Large intestine (tissue), 12 donors: ENCODE measurements around the gene FLT3LG. TPM values are rescaled to one million over a fixed set of nuclear protein-coding genes. Genes with fewer than 3 reads are reported as not detected.

Experiments used
- DNase-seq, 2 donors: peaks; one replicate each; pipeline versions ENCODE4 v3.0.0 to v3.0.0-alpha.2; 2013
- H3K27ac ChIP-seq: one replicate; pipeline ENCODE4 v1.5.1; 2013; ENCODE audit warnings: low read length
- H3K27me3 ChIP-seq: 2 replicates; pipeline ENCODE4 v1.6.1; 2013; ENCODE audit warnings: low read length; ENCODE audit not compliant: control insufficient read depth, insufficient read depth
- H3K36me3 ChIP-seq: 2 replicates; pipeline ENCODE4 v1.6.1; 2013; ENCODE audit warnings: low read length; ENCODE audit not compliant: control insufficient read depth, insufficient read depth
- H3K4me1 ChIP-seq: one replicate; pipeline ENCODE4 v1.6.1; 2013; ENCODE audit warnings: low read length; ENCODE audit not compliant: control insufficient read depth, insufficient read depth
- H3K4me3 ChIP-seq: one replicate; pipeline ENCODE4 v1.5.1; 2013; ENCODE audit warnings: low read length
- H3K9me3 ChIP-seq: one replicate; pipeline ENCODE4 v1.6.1; 2013; ENCODE audit warnings: mild to moderate bottlenecking, low read depth, low read length, moderate library complexity; ENCODE audit not compliant: control insufficient read depth
- WGBS: methylation state at CpG from one replicate; pipeline ENCODE4 v1.1.5; 2013; ENCODE audit warnings: low lambda C conversion rate; ENCODE audit not compliant: insufficient coverage; 5-methylcytosine and 5-hydroxymethylcytosine counted together
- long read RNA-seq, 11 donors: transcript quantifications; one replicate each; lab custom pipeline, GENCODE V29; 2026
- polyA plus RNA-seq: library from polyadenylated mRNA; unstranded; fragments of 120-200 nt; gene quantifications from one replicate; pipeline ENCODE4 v1.2.1, GENCODE V29; 2013

Gene FLT3LG, protein sequence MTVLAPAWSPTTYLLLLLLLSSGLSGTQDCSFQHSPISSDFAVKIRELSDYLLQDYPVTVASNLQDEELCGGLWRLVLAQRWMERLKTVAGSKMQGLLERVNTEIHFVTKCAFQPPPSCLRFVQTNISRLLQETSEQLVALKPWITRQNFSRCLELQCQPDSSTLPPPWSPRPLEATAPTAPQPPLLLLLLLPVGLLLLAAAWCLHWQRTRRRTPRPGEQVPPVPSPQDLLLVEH
- polyA plus RNA-seq, result 6.6 TPM
- long read RNA-seq, donor 1, partial matches to known transcripts, result 0 of 1 reads
- long read RNA-seq, donor 1, other reads (novel, unspliced or antisense), result 0 of 1 reads
- long read RNA-seq, donor 2, partial matches to known transcripts, result 0 of 2 reads
- long read RNA-seq, donor 2, other reads (novel, unspliced or antisense), result 0 of 2 reads
- long read RNA-seq, donor 3, result 0 reads
- long read RNA-seq, donor 4, result 0 reads
- long read RNA-seq, donor 5, result 0 reads
- long read RNA-seq, donor 6, result 0 reads
- long read RNA-seq, donor 7, partial matches to known transcripts, result 0 of 1 reads
- long read RNA-seq, donor 7, other reads (novel, unspliced or antisense), result 0 of 1 reads
- long read RNA-seq, donor 8, result 0 reads
- long read RNA-seq, donor 9, result 0 reads
- long read RNA-seq, donor 10, result 0 reads
- long read RNA-seq, donor 11, partial matches to known transcripts, result 0 of 1 reads
- long read RNA-seq, donor 11, other reads (novel, unspliced or antisense), result 0 of 1 reads

- 0% methylated on average over 2 of the region's 33 CpGs for WGBS
- Histone ChIP-seq H3K9me3 (no peaks in the 10 kb centered on the region), H3K36me3 (peaks cover 8% of the 10 kb centered on the region), H3K27ac (peak within 1 kb of the TSS; percentile 6), H3K4me3 (peak within 1 kb of the TSS; percentile 56), H3K4me1 (peaks cover 11% of the 10 kb centered on the region), H3K27me3 (no peaks in the 10 kb centered on the region)
- DNase-seq, result peak; percentile 85 to 86
Measured at GRCh38 chr19:49473868-49474541, at the start of gene FLT3LG. TSS of gene FLT3LG (plus strand) at chr19:49474215. CDS start at chr19:49474640, 425 bp downstream.

- Histone ChIP-seq H3K27ac (no peak within 1 kb of the TSS), H3K36me3 (no peaks in the 10 kb centered on the region), H3K4me1 (peaks cover 2% of the 10 kb centered on the region), H3K9me3 (peaks cover 13% of the 10 kb centered on the region), H3K27me3 (peaks cover 100% of the 10 kb centered on the region), H3K4me3 (no peak within 1 kb of the TSS)
- no CpG with 5 or more reads among the region's 7 CpGs for WGBS
- DNase-seq, result no peak
Measured at GRCh38 chr19:49425178-49425577, 48.8 kb upstream of the FLT3LG start, which contains the start of gene GFY. TSS of gene GFY (plus strand) at chr19:49425388. CDS start at chr19:49426431, 1,043 bp downstream.

- WGBS, result no CpG with 5 or more reads among the region's 30 CpGs
- H3K27me3 ChIP-seq, result peaks cover 100% of the 10 kb centered on the region
- no peak overlapping the region for H3K27ac ChIP-seq
- no peak for DNase-seq
- H3K4me3 ChIP-seq, result no peak overlapping the region
- H3K4me1 ChIP-seq, result peaks cover under 1% of the 10 kb centered on the region
- no peaks in the 10 kb centered on the region for H3K36me3 ChIP-seq
- H3K9me3 ChIP-seq, result peaks cover 11% of the 10 kb centered on the region
Measured at GRCh38 chr19:49425922-49426592, 48.0 kb upstream of the FLT3LG start.

DNA sequence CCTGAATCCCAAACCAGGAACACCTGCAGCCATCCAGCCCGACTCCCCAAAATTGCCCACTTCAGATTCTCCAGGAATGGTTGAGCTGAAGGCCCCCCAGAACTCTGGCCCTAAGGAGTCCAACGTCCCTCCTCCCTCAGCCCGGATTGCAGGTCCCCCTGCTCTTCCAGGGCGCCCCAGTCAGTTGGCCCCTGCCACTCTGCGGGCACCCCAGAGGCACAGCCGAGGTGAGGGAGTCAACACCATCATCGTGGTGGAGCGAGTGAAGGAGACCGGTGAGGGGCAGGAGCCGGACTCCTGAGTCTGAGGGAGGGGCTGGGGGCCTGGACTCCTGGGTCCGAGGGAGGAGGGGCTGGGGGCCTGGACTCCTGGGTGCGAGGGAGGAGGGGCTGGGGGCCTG, 46.7 kb upstream of the FLT3LG start:
- no peaks in the 10 kb centered on the region for H3K4me1 ChIP-seq
- H3K36me3 ChIP-seq, result no peaks in the 10 kb centered on the region
- peaks cover 100% of the 10 kb centered on the region for H3K27me3 ChIP-seq
- no peak overlapping the region for H3K4me3 ChIP-seq
- peaks cover 22% of the 10 kb centered on the region for H3K9me3 ChIP-seq
- no peak overlapping the region for H3K27ac ChIP-seq
- no peak for DNase-seq
- WGBS, result no CpG with 5 or more reads among the region's 12 CpGs

- Histone ChIP-seq H3K27ac (no peak overlapping the region), H3K36me3 (no peaks in the 10 kb centered on the region), H3K4me1 (no peaks in the 10 kb centered on the region), H3K4me3 (no peak overlapping the region), H3K9me3 (peaks cover 28% of the 10 kb centered on the region), H3K27me3 (peaks cover 100% of the 10 kb centered on the region)
- DNase-seq, result no peak
- no CpG with 5 or more reads among the region's 45 CpGs for WGBS
Measured at GRCh38 chr19:49427855-49428546, 46.0 kb upstream of the FLT3LG start.

DNA sequence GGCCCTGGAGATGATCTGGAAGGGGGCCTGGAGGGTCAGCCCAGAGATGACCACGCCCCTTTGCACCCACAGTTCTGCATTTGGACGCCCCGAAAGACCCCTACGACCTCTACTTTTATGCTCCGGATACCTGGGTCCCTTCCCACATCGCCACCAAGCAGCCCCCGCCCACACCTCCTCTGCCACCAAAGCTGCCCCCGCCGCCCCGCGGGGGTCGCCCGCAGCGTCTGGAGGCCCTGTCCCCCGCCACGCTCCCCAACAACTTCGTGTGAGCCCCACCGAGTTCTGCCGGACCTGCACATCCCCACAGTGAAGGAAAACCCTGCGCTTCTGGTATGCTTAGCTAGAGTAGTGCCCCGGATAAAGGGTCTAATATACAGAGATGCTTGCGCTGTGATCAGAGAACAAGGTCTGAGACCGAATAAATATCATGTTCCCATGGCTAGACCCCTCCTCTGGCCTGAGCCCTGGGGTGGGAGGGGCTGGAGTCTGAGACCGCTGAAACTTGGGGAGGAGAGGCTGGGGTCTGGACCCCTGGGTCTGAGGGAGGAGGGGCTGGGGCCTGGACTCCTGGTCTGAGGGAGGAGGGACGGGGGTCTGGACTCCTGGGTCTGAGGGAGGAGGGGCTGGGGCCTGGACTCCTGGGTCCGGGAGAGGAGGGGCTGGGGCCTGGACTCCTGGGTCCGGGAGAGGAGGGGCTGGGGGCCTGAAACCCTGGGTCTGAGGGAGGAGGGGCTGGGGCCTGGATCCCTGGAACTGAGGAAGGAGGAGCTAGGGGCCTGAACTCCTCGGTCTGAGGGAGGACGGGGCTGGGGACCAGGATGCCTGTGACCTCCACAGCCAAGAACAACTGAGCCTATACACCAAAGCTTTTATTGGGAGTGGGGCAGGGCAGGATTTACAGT, 45.2 kb upstream of the FLT3LG start:
- no peak overlapping the region for H3K4me3 ChIP-seq

DNA sequence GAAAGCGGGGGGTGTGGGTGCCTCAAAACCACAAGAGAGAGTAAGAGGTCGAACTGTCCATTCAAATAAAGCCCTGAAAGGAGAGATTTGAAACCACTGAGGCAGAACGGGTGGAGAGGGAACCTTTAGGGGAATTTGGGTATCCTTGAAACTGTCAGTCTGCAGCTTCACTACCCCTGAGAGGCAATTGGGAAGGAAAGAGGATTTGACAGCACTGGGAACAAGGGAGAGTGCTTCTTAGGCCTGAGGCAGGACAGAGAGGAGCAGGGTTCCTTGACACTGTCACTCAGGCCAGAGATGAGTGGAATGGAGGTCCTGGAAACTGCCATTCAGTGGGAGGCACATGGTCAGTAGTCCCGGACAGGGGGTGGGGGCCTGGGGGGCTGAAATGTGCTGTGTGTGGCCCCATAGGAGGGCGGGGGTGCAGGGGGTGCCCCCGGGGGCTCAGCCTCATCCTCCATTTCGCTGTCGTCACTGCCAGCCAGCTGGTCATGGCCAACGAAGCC, 43.8 kb upstream of the FLT3LG start:
- Histone ChIP-seq H3K4me3 (no peak overlapping the region), H3K27ac (no peak overlapping the region), H3K9me3 (peaks cover 28% of the 10 kb centered on the region), H3K27me3 (peaks cover 100% of the 10 kb centered on the region), H3K36me3 (no peaks in the 10 kb centered on the region), H3K4me1 (no peaks in the 10 kb centered on the region)
- 100% methylated on average over 1 of the region's 9 CpGs for WGBS
- no peak for DNase-seq

More for the DNA sequence above, 45.2 kb upstream of the FLT3LG start:
- no peak for DNase-seq
- no peaks in the 10 kb centered on the region for H3K36me3 ChIP-seq
- no peak overlapping the region for H3K27ac ChIP-seq
- WGBS, result no CpG with 5 or more reads among the region's 29 CpGs
- H3K27me3 ChIP-seq, result peaks cover 100% of the 10 kb centered on the region
- peaks cover 27% of the 10 kb centered on the region for H3K9me3 ChIP-seq
- H3K4me1 ChIP-seq, result no peaks in the 10 kb centered on the region

GRCh38 chr19:49430678-49431329, 43.2 kb upstream of the FLT3LG start:
- H3K4me3 ChIP-seq, result no peak overlapping the region
- no CpG with 5 or more reads among the region's 28 CpGs for WGBS

More at GRCh38 chr19:49430678-49431329, 43.2 kb upstream of the FLT3LG start:
- Histone ChIP-seq H3K27me3 (peaks cover 100% of the 10 kb centered on the region), H3K9me3 (peaks cover 28% of the 10 kb centered on the region), H3K4me1 (no peaks in the 10 kb centered on the region), H3K27ac (no peak overlapping the region), H3K36me3 (no peaks in the 10 kb centered on the region)
- no peak for DNase-seq
